ENCODE measurements around the gene PIAS2.

Gene PIAS2

GRCh38 chr18:46909497-46909896 lies 7.8 kb downstream of the PIAS2 start:
- H3K4me1 ChIP-seq (ENCODE audit: low read depth, poor library complexity, severe bottlenecking), result peaks cover 10% of the 10 kb centered on the region
- TF ChIP-seq, protein P1, sequence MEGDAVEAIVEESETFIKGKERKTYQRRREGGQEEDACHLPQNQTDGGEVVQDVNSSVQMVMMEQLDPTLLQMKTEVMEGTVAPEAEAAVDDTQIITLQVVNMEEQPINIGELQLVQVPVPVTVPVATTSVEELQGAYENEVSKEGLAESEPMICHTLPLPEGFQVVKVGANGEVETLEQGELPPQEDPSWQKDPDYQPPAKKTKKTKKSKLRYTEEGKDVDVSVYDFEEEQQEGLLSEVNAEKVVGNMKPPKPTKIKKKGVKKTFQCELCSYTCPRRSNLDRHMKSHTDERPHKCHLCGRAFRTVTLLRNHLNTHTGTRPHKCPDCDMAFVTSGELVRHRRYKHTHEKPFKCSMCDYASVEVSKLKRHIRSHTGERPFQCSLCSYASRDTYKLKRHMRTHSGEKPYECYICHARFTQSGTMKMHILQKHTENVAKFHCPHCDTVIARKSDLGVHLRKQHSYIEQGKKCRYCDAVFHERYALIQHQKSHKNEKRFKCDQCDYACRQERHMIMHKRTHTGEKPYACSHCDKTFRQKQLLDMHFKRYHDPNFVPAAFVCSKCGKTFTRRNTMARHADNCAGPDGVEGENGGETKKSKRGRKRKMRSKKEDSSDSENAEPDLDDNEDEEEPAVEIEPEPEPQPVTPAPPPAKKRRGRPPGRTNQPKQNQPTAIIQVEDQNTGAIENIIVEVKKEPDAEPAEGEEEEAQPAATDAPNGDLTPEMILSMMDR (conservative IDR thresholded peaks at IDR 0.05; ENCODE audit: low read depth, low read length), result no peak
- H3K4me2 ChIP-seq, result no peak overlapping the region
- H3K36me3 ChIP-seq (ENCODE audit: insufficient read depth), result no peaks in the 10 kb centered on the region
- no peak overlapping the region for H2AFZ ChIP-seq (ENCODE audit: low read depth)
- H3K27ac ChIP-seq, result no peak overlapping the region
- no peaks in the 10 kb centered on the region for H3K27me3 ChIP-seq (ENCODE audit: insufficient read depth, low read depth)
- no peak overlapping the region for H3K9ac ChIP-seq
- H4K20me1 ChIP-seq (ENCODE audit: insufficient read depth), result 0 out of 2 replicates have a peak, but pooled peaks cover 10% of the 10 kb centered on the region
- peaks cover 98% of the 10 kb centered on the region for H3K79me2 ChIP-seq (ENCODE audit: insufficient read depth, low read depth)
- no peak overlapping the region for H3K4me3 ChIP-seq (IDR thresholded peaks at IDR 0.05; ENCODE audit: insufficient read depth, low read depth, low read length)

GRCh38 chr18:46903406-46903805 lies 13.9 kb downstream of the PIAS2 start:
- H4K20me1 ChIP-seq (ENCODE audit: insufficient read depth), result 0 out of 2 replicates have a peak, but pooled peaks cover 10% of the 10 kb centered on the region
- peaks cover 9% of the 10 kb centered on the region for H3K4me1 ChIP-seq (ENCODE audit: low read depth, poor library complexity, severe bottlenecking)
- H3K27me3 ChIP-seq (ENCODE audit: insufficient read depth, low read depth), result no peaks in the 10 kb centered on the region
- H3K36me3 ChIP-seq (ENCODE audit: insufficient read depth), result 0 out of 2 replicates have a peak, but pooled peaks cover 3% of the 10 kb centered on the region
- no peak overlapping the region for H2AFZ ChIP-seq (ENCODE audit: low read depth)
- H3K9ac ChIP-seq, result no peak overlapping the region
- H3K4me2 ChIP-seq, result no peak overlapping the region
- no peak overlapping the region for H3K27ac ChIP-seq
- no peak overlapping the region for H3K4me3 ChIP-seq (IDR thresholded peaks at IDR 0.05; ENCODE audit: insufficient read depth, low read depth, low read length)
- peaks cover 100% of the 10 kb centered on the region for H3K79me2 ChIP-seq (ENCODE audit: insufficient read depth, low read depth)
- TF ChIP-seq, protein P1 (conservative IDR thresholded peaks at IDR 0.05; ENCODE audit: low read depth, low read length), result no peak

DNA sequence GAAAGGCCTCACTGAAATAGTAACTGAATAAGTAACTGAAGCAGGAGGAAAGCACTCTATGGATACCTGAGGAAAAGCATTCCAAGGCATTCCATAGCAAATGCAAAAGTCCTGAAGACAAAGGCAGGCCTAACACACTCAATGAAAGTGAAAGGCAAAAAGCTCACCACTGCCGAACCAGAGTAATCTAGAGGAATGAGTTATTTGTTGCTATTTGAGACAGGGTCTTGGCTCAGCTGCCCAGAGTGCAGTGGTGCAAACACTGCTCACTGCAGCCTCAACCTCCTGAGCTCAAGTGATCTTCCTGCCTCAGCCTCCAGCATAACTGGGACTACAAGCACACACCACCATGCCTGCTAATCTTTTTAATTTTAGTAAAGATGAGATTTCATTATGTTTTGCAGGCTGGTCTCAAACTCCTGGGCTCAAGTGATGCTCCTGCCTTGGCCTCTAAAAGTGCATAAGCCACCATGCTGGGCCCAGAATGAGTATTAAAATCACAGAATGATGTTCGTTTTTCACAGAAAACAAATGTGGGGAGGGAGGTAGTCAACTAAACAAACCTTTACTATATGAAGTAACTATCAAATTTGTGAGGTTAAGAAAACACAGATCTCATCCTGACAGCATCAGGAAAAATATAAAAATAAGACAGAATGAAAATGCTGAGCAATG lies 17.9 kb downstream of the PIAS2 start:
- no peak overlapping the region for H3K9ac ChIP-seq
- H3K36me3 ChIP-seq (ENCODE audit: insufficient read depth), result 0 out of 2 replicates have a peak, but pooled peaks cover 3% of the 10 kb centered on the region
- peaks cover 8% of the 10 kb centered on the region; the same call in 1 of the 2 replicates for H4K20me1 ChIP-seq (ENCODE audit: insufficient read depth)
- H2AFZ ChIP-seq (ENCODE audit: low read depth), result no peak overlapping the region
- H3K79me2 ChIP-seq (ENCODE audit: insufficient read depth, low read depth), result peaks cover 100% of the 10 kb centered on the region
- no peaks in the 10 kb centered on the region for H3K27me3 ChIP-seq (ENCODE audit: insufficient read depth, low read depth)
- no peak overlapping the region for H3K4me3 ChIP-seq (IDR thresholded peaks at IDR 0.05; ENCODE audit: insufficient read depth, low read depth, low read length)
- H3K27ac ChIP-seq, result no peak overlapping the region
- H3K4me1 ChIP-seq (ENCODE audit: low read depth, poor library complexity, severe bottlenecking), result peaks cover 13% of the 10 kb centered on the region
- TF ChIP-seq, protein P1 (conservative IDR thresholded peaks at IDR 0.05; ENCODE audit: low read depth, low read length), result no peak
- H3K4me2 ChIP-seq, result peak overlapping the region; percentile 23; the same call in 1 of the 2 replicates

GRCh38 chr18:46894124-46894523 lies 23.2 kb downstream of the PIAS2 start:
- Histone ChIP-seq H2AFZ (ENCODE audit: low read depth) (no peak overlapping the region), H3K4me3 (IDR thresholded peaks at IDR 0.05; ENCODE audit: insufficient read depth, low read depth, low read length) (no peak overlapping the region), H3K9ac (no peak overlapping the region), H3K27me3 (ENCODE audit: insufficient read depth, low read depth) (no peaks in the 10 kb centered on the region), H4K20me1 (ENCODE audit: insufficient read depth) (peaks cover 24% of the 10 kb centered on the region; the same call in 1 of the 2 replicates), H3K27ac (no peak overlapping the region), H3K4me1 (ENCODE audit: low read depth, poor library complexity, severe bottlenecking) (peaks cover 41% of the 10 kb centered on the region), H3K36me3 (ENCODE audit: insufficient read depth) (no peaks in the 10 kb centered on the region), H3K79me2 (ENCODE audit: insufficient read depth, low read depth) (peaks cover 78% of the 10 kb centered on the region), H3K4me2 (0 out of 2 replicates have a peak overlapping the region, but pooled peaks have one; percentile 34)
- TF ChIP-seq, protein P1 (conservative IDR thresholded peaks at IDR 0.05; ENCODE audit: low read depth, low read length), result no peak
